WI38 (cell line): Measurements from ENCODE around the gene MTA3.

Source experiments
- H3K4me3 ChIP-seq: 2 replicates; pipeline ENCODE4 v1.5.1; 2011; ENCODE audit warnings: low read depth, mild to moderate bottlenecking, control low read depth, low read length
- CTCF ChIP-seq: IDR thresholded peaks from 2 replicates; pipeline ENCODE4 v1.5.1; 2012; ENCODE audit warnings: low read depth, mild to moderate bottlenecking, control low read depth, low read length

MTA3 gene

GRCh38 chr2:42764096-42764495, 195.7 kb downstream of the MTA3 start, which contains the start of gene OXER1:
TSS of gene OXER1 (minus strand) at chr2:42764135. CDS start at chr2:42764062, 73 bp downstream.
- no peak within 1 kb of the TSS for H3K4me3 ChIP-seq
- no peak for TF ChIP-seq CTCF

DNA sequence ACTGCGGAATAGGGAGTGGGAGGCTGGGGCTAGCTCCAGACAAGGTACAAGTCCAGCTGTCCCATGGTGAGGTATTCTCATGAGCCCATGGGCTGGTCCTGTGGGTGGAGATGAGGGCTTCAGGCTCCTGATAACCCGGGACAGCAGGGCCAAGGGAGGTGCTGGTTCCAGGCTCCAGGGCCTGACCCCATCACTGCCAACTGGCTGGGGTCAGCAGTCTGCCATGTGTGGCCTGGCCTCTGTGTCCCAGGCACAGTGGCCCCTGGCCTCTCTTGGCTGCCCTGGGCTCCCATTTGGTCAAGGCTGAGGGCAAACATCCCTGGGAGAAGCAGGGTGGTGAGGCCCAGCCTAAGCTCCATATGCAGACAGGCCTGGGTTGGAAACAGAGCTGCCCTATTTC, 196.5 kb downstream of the MTA3 start:
- no peak overlapping the region for H3K4me3 ChIP-seq
- no peak for TF ChIP-seq CTCF

DNA sequence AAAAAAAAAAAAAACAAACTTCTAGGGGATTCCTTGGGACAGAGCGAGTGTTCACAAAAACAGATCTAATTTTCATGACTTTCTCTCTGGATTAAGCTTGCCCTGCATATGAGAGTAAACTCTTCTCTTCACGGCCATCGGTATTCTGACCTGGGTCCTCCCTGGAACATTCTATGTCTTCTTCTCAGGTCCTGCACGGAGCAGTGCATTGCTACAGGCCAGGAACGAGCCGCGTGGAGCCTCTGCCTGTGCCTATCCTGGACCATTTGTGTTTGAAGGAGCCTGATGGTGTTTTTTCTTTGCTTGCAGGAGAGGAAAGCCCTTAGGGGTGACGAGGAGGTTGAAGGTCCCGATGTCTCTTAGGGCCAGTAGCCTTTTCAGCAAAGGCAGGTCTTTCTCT, 197.3 kb downstream of the MTA3 start:
- no peak overlapping the region for H3K4me3 ChIP-seq
- TF ChIP-seq CTCF, result no peak

DNA sequence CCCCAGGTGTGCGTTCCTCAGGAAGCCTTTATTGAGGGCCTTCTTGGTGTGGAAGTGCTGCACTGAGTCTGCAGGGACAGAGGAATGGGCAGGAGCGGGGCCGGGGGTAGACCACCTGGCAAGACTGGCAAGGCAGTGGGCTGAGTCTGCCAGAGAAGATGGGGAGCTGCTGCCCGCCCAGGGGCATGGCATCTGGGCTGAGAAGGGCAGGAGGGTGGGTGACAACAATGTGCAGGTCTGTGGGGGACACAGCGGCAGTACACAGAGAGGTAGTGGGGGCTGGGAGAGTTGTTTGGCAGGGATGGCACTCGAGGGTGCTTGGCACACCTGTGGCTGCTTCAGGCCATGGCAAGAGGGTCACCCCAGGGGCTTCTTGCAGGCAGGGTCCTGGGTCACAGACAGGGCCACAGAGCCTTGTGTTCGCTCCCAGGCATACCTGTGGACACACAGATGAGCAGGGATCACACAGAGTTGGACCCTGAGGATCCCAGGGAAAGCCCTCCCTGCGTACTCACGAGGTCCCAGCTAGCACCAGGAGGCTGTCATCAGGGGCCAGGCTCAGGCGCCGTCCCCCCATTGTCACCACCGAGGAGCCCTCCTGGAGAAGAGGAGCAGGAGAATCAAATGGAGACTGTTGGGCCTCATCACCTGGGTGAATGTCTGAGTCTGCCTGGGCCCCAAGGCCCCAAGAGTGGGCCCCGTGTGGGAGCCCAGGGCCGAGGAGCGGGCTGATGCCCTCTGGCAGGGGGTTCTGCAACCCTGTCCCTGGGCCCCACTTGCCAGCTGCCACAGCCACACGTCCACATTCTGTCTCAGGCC, 198.9 kb downstream of the MTA3 start:
- H3K4me3 ChIP-seq, result no peak overlapping the region
- TF ChIP-seq CTCF, result no peak

DNA sequence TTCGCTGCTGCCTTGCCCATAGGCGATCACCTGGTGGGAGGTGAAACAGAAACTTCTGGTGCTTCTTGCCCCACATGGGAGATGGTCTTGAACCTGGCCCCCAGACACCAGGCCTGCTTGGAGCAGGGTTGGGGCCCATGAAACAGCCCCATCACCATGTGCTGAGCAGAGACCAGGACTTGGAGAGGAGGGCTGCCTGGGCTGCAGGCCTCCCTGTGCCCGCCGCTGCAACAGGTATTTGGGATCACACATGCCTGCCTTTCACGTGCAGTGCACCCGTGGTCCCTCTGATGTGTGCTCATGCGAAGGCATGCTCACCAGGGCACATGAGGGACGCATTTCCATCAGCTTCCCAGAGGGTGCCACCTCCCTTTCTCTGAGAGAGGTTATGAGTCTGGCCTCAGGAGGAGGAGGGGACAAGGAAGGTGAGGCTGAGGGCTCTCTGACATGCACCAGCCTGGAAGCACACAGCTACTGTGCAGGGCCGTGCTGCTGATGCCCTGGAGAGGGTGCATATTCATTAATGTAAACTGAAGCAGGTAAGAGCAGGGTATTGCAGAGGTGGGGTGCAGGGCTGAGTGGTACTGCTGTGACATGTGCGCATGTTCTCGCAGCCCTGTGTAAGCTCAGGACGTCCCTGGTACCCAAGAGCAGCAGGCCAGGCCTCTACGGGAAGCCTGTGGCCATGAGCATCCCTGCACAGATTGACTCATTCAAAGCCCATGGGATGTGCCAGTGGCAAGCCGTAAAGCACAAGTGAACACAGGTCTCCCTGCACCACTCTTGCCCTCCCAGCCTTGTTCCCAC, 199.7 kb downstream of the MTA3 start:
- H3K4me3 ChIP-seq, result no peak overlapping the region
- TF ChIP-seq CTCF, result no peak

GRCh38 chr2:42768706-42769256, 200.3 kb downstream of the MTA3 start:
- TF ChIP-seq CTCF, result no peak

More at GRCh38 chr2:42768706-42769256, 200.3 kb downstream of the MTA3 start:
- H3K4me3 ChIP-seq, result no peak overlapping the region
